ENCODE measurements around the gene DNAJB2.

- TF ChIP-seq CTCF (IDR thresholded peaks at IDR 0.05) (no peak), POLR2A (IDR thresholded peaks at IDR 0.05) (no peak), POLR2AphosphoS5 (IDR thresholded peaks at IDR 0.05) (no peak)
Measured at GRCh38 chr2:219268294-219268693, 10.9 kb upstream of the DNAJB2 start.

Measured in sigmoid colon (tissue), 4 donors.